Loucy (cell line): Measurements from ENCODE around the gene SEMA7A.

Experiments used
- H2AFZ ChIP-seq: fragments of 200-600 bp; sonication (generic); 2 replicates; pipeline ENCODE4 v1.6.0; 2016; ENCODE audit warnings: antibody characterized with exemption, mild to moderate bottlenecking, low read length, moderate library complexity
- H3F3A ChIP-seq: fragments of 200-600 bp; 2 replicates; pipeline ENCODE4 v1.6.0; 2016; ENCODE audit warnings: antibody characterized with exemption, low read depth, mild to moderate bottlenecking
- H3K27me3 ChIP-seq: fragments of 200-600 bp; sonication (generic); 2 replicates; pipeline ENCODE4 v1.6.1; 2014; ENCODE audit warnings: low read length, mild to moderate bottlenecking; ENCODE audit not compliant: insufficient read depth, poor library complexity, severe bottlenecking
- H3K36me3 ChIP-seq: fragments of 200-600 bp; sonication (generic); 2 replicates; pipeline ENCODE4 v1.6.1; 2016; ENCODE audit warnings: low read length; ENCODE audit not compliant: insufficient read depth
- H3K4me1 ChIP-seq: fragments of 200-600 bp; sonication (generic); 2 replicates; pipeline ENCODE4 v1.5.1; 2014; ENCODE audit warnings: low read length, mild to moderate bottlenecking; ENCODE audit not compliant: insufficient read depth, poor library complexity, severe bottlenecking
- H3K4me2 ChIP-seq: fragments of 200-600 bp; sonication (generic); 2 replicates; pipeline ENCODE4 v1.6.0; 2014; ENCODE audit warnings: antibody characterized with exemption, low read length, low read depth, mild to moderate bottlenecking; ENCODE audit not compliant: poor library complexity, severe bottlenecking
- H3K4me3 ChIP-seq: fragments of 200-600 bp; sonication (generic); 2 replicates; pipeline ENCODE4 v1.5.1; 2014; ENCODE audit warnings: low read length, mild to moderate bottlenecking, mixed read lengths; ENCODE audit not compliant: poor library complexity, severe bottlenecking
- H3K79me2 ChIP-seq: fragments of 200-600 bp; sonication (generic); 2 replicates; pipeline ENCODE4 v1.6.1; 2014; ENCODE audit warnings: low read length; ENCODE audit not compliant: insufficient read depth
- H3K9ac ChIP-seq: fragments of 200-600 bp; sonication (generic); 2 replicates; pipeline ENCODE4 v1.6.0; 2014; ENCODE audit warnings: mild to moderate bottlenecking, low read depth, low read length, moderate library complexity; ENCODE audit not compliant: poor library complexity, severe bottlenecking
- H3K9me2 ChIP-seq: fragments of 200-600 bp; sonication (generic); replicated peaks from 2 replicates; pipeline ENCODE4 v1.6.1; 2016; ENCODE audit warnings: low read depth, low read length, mixed read lengths
- H3K9me3 ChIP-seq: fragments of 200-600 bp; sonication (generic); 2 replicates; pipeline ENCODE4 v1.6.1; 2014; ENCODE audit warnings: mild to moderate bottlenecking, antibody characterized with exemption, low read length, low read depth; ENCODE audit not compliant: insufficient read depth
- H4K20me1 ChIP-seq: fragments of 200-600 bp; sonication (generic); 2 replicates; pipeline ENCODE4 v1.6.0; 2014; ENCODE audit warnings: antibody characterized with exemption, low read length, mild to moderate bottlenecking; ENCODE audit not compliant: insufficient read depth, poor library complexity, severe bottlenecking
- CTCF ChIP-seq: fragments of 200-600 bp; sonication (generic); conservative IDR thresholded peaks from 2 replicates; pipeline ENCODE4 v1.5.1; 2014; ENCODE audit warnings: mild to moderate bottlenecking, antibody characterized with exemption, low read length
- EZH2phosphoT487 ChIP-seq: fragments of 200-600 bp; IDR thresholded peaks from 2 replicates; pipeline ENCODE4 v1.6.1; 2018; ENCODE audit warnings: antibody characterized with exemption, mild to moderate bottlenecking, moderate library complexity, borderline replicate concordance

SEMA7A gene

DNA sequence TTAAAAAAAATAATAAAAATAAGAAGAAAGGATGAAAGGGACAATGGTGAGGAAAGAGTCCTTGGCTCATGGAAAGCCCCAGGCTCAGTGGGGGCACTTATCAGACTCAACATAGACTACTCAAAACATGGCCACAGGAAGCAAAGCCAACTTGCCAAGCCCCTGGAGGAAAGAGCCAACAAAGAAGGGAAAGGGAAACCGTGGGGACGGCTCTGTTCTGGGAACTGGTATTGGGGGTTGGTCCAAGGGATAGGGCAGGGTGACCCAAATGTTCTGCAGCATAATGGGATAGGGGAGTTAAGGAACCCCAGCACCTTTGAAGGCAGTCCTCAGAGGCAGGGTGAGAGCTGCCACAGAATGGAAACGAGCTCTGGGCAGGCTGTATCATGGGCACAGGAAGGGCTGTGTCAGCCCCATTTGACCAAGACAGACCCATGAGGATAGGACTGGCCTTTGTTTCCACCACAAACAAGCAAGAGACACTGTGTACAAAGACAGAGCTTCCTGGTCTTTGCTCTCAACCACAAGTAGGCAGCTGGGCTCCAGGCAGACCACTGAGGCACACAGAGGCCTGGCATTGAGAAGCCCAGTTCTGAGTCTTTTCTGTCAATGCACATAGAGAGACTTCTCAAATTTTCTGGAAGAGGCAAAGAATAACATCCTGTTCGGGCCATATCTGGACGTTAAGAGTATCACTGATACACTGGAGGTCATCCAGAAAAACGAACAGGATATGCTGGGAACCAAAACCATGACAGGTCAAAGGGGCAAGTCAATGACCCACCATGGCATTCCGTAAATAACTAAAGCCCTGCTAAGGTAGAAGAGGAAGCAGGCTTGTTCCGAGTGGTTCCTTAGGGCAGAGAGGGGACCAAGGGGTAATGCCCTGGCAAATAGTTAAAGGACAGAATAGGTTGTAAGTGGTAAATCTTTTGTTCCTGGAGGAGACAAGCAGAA, 10.6 kb upstream of the SEMA7A start:
- Histone ChIP-seq H4K20me1 (no peaks in the 10 kb centered on the region), H3F3A (no peaks in the 10 kb centered on the region), H3K4me3 (no peak overlapping the region), H2AFZ (no peak overlapping the region), H3K9me3 (no peaks in the 10 kb centered on the region), H3K27me3 (no peaks in the 10 kb centered on the region), H3K79me2 (no peaks in the 10 kb centered on the region), H3K4me2 (no peak overlapping the region), H3K9me2 (no peaks in the 10 kb centered on the region), H3K9ac (no peak overlapping the region), H3K36me3 (peaks cover 47% of the 10 kb centered on the region; the same call in 1 of the 2 replicates), H3K4me1 (peaks cover 4% of the 10 kb centered on the region)
- no peak for TF ChIP-seq EZH2phosphoT487
- no peak for TF ChIP-seq CTCF

GRCh38 chr15:74443100-74443909, 9.5 kb upstream of the SEMA7A start:
- Histone ChIP-seq H3K9me3 (no peaks in the 10 kb centered on the region), H3K4me2 (no peak overlapping the region), H4K20me1 (no peaks in the 10 kb centered on the region), H3K4me1 (peaks cover 7% of the 10 kb centered on the region), H3K27me3 (no peaks in the 10 kb centered on the region), H3K36me3 (peaks cover 36% of the 10 kb centered on the region; the same call in 1 of the 2 replicates), H3K9ac (no peak overlapping the region), H3K4me3 (no peak overlapping the region), H3F3A (no peaks in the 10 kb centered on the region), H3K79me2 (no peaks in the 10 kb centered on the region), H3K9me2 (no peaks in the 10 kb centered on the region), H2AFZ (no peak overlapping the region)
- TF ChIP-seq EZH2phosphoT487 (no peak), CTCF (no peak)

DNA sequence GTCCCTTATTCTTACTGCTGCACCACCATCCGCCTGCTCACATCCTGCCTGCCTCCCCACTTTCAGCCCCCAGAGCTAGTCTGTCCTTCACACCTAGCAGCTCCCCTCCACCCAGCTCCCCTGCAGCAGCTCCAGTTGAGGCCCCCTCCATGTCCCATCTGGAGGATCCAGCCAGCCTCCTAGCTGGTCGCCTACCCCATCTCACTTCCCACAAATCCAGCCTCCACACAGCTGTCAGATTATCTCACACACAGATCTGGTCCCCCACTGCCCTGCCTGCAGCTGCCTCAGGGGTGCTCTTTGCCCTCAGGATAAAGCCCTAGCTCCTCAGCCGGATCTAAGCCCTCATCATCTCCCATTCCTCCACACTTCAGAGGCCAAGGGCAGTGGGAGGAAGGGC, 8.8 kb upstream of the SEMA7A start:
- Histone ChIP-seq H3K27me3 (no peaks in the 10 kb centered on the region), H4K20me1 (no peaks in the 10 kb centered on the region), H3K79me2 (no peaks in the 10 kb centered on the region), H3F3A (no peaks in the 10 kb centered on the region), H3K4me1 (peaks cover 7% of the 10 kb centered on the region), H3K9me3 (no peaks in the 10 kb centered on the region), H3K4me2 (no peak overlapping the region), H3K4me3 (no peak overlapping the region), H3K9me2 (no peaks in the 10 kb centered on the region), H3K36me3 (peaks cover 29% of the 10 kb centered on the region; the same call in 1 of the 2 replicates), H2AFZ (no peak overlapping the region), H3K9ac (no peak overlapping the region)
- no peak for TF ChIP-seq CTCF
- TF ChIP-seq EZH2phosphoT487, result no peak
